ENCODE results near the gene GCNT3.
"Not testable (repeated sequence)": the region's sequence is repeated elsewhere in the genome, so short reads cannot be mapped to it uniquely, and the experiment has no call there.

GCNT3 gene

DNA sequence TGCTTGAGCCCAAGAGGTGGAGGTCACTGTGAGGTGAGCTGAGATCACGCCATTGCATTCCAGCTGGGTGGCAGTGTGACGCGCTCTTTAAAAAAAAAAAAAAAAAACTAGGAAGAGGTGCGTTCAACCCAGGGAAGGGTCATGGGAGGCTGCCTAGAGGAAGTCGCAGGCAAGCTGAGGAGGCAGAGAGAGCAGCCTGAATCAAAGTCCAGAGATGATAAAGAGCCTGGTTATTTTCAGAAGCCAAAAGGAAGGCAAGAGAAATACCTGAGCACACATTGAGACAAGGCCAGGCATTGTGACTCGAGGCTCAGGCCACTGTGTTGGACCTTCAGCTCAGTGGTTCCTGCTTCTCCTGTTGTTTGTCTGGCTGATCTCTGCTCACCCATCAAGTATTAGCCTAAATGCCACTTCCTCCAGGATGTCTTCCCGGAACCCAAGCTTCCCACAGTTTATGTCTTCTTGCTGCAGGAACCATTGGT, 16.1 kb upstream of the GCNT3 start:
- Mint-ChIP-seq H3K4me1 (peaks cover 10% of the 10 kb centered on the region), H3K27me3 (peaks cover 10% of the 10 kb centered on the region), H3K4me3 (no peak overlapping the region), H3K27ac (no peak overlapping the region), H3K36me3 (no peaks in the 10 kb centered on the region), H3K9me3 (no peaks in the 10 kb centered on the region)
- CTCF ChIA-PET: interaction anchor here (1.0 kb wide), 1 partner anchor 10 kb away, joined by 3 read pairs; no protein-coding TSS in a partner anchor
- no peak for DNase-seq

DNA sequence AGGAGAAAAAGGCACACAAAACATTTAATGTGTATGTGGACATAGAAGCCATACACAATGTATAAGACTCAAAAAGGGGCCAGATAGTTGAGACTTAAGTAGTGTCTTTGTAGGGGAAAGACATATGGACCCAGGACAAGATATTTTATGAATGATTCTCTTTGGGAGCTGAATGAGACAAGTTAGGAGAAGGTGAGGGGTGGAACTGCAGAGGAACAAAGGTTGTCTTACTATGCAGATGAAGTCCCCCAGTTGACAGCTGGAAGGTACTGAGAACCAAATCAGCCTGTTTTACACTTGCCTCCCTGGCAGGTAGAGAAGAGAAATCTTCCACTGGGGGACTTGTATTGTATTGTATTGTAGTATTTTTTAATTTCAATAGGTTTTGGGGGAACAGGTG, 14.9 kb upstream of the GCNT3 start:
- no peaks in the 10 kb centered on the region for H3K36me3 Mint-ChIP-seq
- no peak for DNase-seq
- CTCF ChIA-PET: interaction anchor here (1.0 kb wide), 1 partner anchor 9 kb away, joined by 3 read pairs; no protein-coding TSS in a partner anchor
- no peak overlapping the region for H3K4me3 Mint-ChIP-seq
- peaks cover under 1% of the 10 kb centered on the region for H3K4me1 Mint-ChIP-seq
- H3K27me3 Mint-ChIP-seq: peaks cover 10% of the 10 kb centered on the region
- H3K27ac Mint-ChIP-seq: no peak overlapping the region
- H3K9me3 Mint-ChIP-seq: peaks cover 4% of the 10 kb centered on the region

DNA sequence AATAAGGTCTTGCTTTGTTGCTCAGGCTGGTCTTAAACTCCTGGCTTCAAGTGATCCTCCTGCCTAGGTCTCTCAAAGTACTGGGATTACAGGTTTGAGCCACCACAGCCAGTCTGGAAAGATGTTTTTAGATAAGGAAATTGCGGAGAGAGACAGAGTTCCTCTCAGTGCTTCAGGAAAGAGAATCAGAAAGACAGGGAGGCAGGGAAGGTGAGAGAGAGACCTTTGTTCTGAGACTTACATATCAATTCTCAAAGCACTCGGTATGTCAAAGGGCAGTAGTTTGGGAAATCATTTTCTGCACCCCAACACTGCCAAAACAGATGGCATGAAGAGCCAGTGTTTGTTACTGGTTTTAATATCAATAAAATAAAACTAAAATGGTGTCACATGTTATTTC, 13.1 kb upstream of the GCNT3 start:
- DNase-seq: no peak
- CTCF ChIA-PET: no interaction called here
- Mint-ChIP-seq H3K4me1 (no peaks in the 10 kb centered on the region), H3K4me3 (no peak overlapping the region), H3K27ac (no peak overlapping the region), H3K36me3 (no peaks in the 10 kb centered on the region), H3K9me3 (peaks cover 10% of the 10 kb centered on the region), H3K27me3 (peaks cover 10% of the 10 kb centered on the region)

DNA sequence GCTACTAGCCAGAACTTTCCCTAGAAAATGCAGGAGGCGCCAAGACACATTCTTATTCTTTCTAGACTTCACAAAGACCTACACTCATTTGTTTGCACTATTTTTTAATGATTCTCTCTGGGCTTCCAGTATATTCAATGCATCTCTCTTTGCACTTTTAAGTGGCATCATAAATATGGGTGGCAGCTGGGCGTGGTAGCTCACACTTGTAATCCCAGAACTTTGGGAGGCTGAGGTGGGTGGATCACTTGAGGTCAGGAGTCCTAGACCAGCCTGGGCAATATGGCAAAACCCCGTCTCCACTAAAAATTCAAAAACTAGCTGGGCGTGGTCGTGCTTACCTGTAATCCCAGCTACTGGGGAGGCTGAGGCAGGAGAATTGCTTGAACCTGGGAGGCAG, 5.6 kb upstream of the GCNT3 start:
- CTCF ChIA-PET: interaction anchor here (1.4 kb wide), 1 partner anchor 10 kb away, joined by 3 read pairs; no protein-coding TSS in a partner anchor
- no peaks in the 10 kb centered on the region for H3K4me1 Mint-ChIP-seq
- H3K36me3 Mint-ChIP-seq: no peaks in the 10 kb centered on the region
- peaks cover 12% of the 10 kb centered on the region for H3K27me3 Mint-ChIP-seq
- H3K27ac Mint-ChIP-seq: no peak overlapping the region
- DNase-seq: no peak
- peaks cover 19% of the 10 kb centered on the region for H3K9me3 Mint-ChIP-seq
- no peak overlapping the region for H3K4me3 Mint-ChIP-seq

DNA sequence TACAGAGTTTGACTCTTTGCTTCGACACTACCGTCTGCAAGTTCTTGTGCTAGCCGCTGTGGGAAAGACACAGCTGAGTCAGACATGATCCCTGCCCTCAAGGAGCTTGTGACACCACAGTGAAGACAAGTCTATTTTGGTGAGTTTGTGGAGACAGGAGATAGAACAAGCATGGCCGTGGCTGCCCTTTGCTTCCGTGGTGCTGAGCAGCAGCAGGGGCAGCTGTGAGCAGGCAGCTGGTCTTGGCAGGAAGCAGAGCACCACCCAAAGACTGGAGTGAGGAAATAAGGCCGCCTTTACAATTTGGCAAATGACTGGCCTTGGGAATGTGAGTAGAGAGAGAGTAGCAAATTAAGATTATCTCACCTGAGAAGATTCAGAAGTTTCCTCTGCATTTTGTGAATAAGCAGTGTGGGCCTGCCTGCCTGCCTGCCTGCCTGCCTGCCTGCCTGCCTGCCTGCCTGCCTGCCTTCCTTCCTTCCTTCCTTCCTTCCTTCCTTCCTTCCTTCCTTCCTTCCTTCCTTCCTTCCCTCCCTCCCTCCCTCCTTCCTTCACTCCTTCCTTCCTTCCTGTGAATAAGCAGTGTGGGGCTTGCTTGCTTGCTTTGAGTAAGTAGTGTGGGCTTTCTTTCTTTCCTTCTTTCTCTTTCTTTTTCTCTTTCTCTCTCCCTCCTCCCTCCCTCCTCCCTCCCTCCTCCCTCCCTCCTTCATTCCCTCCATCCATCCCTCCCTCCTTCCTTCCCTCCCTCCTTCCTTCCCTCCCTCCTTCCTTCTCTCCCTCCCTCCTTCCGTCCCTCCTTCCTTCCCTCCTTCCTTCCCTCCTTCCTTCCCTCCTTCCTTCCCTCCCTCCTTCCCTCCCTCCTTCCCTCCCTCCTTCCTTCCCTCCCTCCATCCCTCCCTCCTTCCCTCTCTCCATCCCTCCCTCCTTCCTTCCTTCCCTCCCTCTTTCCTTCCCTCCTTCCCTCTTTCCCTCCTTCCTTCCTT, 1.6 kb upstream of the GCNT3 start:
- CTCF ChIA-PET: no interaction called here
- Mint-ChIP-seq H3K4me3 (no peak overlapping the region), H3K27me3 (peaks cover 28% of the 10 kb centered on the region), H3K36me3 (peaks cover 2% of the 10 kb centered on the region), H3K4me1 (peaks cover 3% of the 10 kb centered on the region), H3K27ac (no peak overlapping the region), H3K9me3 (peaks cover 3% of the 10 kb centered on the region)
- DNase-seq: no peak

DNA sequence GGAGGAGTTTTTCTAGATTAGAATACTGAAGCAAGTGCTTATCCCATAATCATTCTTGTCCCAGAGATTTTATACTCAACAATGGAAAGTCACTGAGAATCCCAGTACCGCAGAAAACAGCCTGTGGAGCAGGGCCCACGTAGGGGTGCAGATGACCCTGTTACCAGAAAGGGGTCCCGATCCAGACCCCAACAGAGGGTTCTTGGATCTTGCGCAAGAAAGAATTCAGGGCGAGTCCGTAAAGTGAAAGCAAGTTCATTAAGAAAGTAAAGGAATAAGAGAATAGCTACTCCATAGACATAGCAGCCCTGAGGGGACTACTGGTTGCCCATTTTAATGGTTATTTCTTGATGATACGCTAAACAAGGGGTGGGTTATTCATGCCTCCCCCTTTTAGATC, 2.6 kb downstream of the GCNT3 start:
- H3K4me3 Mint-ChIP-seq: no peak overlapping the region
- no peak overlapping the region for H3K27ac Mint-ChIP-seq
- H3K27me3 Mint-ChIP-seq: peaks cover 46% of the 10 kb centered on the region
- peaks cover 8% of the 10 kb centered on the region for H3K4me1 Mint-ChIP-seq
- no peak for DNase-seq
- H3K9me3 Mint-ChIP-seq: peaks cover 3% of the 10 kb centered on the region
- peaks cover 3% of the 10 kb centered on the region for H3K36me3 Mint-ChIP-seq
- CTCF ChIA-PET: interaction anchor here (1.2 to 1.4 kb wide), 2 partner anchors 21 kb away, joined by 3 read pairs; no protein-coding TSS in a partner anchor

DNA sequence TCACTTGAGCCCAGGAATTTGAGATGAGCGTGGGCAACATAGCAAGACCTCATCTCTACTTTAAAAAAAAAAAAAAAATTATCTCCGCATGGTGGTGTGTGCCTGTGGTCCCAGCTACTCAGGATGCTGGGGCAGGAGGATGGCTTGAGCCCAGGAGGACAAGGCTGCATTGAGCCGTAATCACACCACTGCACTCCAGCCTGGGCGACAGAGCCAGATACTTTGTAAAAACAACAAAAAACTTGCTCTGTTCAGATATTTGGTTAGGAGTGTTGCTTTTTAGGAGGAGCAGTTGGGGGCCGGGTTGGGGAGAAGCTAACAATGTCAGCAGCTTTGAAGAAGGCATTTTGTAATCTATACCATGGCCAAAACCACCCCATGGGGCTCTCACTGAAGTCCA, 4.1 kb downstream of the GCNT3 start:
- CTCF ChIA-PET: interaction anchor here (1.0 to 2.0 kb wide), 2 partner anchors 83 to 86 kb away, joined by 4 to 9 read pairs; no protein-coding TSS in a partner anchor
- Mint-ChIP-seq H3K4me3 (no peak overlapping the region), H3K27me3 (peaks cover 47% of the 10 kb centered on the region), H3K27ac (no peak overlapping the region), H3K36me3 (peaks cover 3% of the 10 kb centered on the region), H3K4me1 (peaks cover 8% of the 10 kb centered on the region), H3K9me3 (peaks cover 3% of the 10 kb centered on the region)
- no peak for DNase-seq

DNA sequence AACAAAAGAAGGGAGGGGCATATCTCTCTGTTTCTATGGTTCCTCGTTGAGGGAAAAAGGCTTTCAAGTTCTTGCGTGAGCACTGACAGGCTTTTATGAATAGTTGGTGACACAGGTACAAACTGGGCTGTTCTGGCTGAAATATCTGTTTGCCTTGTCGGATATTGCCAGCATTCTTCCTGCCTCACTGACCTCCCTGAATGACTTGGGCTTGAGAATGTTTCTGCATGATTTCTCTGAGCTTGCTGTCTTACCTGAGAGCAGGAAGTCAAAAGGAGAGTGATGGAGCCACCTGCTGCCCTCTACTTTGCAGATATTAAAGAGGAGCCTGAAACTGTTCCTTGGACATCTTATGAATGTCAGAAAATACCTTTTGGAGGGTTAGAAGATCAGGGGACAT, 4.8 kb downstream of the GCNT3 start:
- H3K27ac Mint-ChIP-seq: no peak overlapping the region
- H3K36me3 Mint-ChIP-seq: peaks cover 3% of the 10 kb centered on the region
- peaks cover 8% of the 10 kb centered on the region for H3K4me1 Mint-ChIP-seq
- CTCF ChIA-PET: interaction anchor here (1.5 to 2.0 kb wide), 2 partner anchors 83 to 87 kb away, joined by 4 to 9 read pairs; no protein-coding TSS in a partner anchor
- no peak for DNase-seq
- H3K9me3 Mint-ChIP-seq: peaks cover 3% of the 10 kb centered on the region
- H3K27me3 Mint-ChIP-seq: peaks cover 42% of the 10 kb centered on the region
- H3K4me3 Mint-ChIP-seq: no peak overlapping the region

DNA sequence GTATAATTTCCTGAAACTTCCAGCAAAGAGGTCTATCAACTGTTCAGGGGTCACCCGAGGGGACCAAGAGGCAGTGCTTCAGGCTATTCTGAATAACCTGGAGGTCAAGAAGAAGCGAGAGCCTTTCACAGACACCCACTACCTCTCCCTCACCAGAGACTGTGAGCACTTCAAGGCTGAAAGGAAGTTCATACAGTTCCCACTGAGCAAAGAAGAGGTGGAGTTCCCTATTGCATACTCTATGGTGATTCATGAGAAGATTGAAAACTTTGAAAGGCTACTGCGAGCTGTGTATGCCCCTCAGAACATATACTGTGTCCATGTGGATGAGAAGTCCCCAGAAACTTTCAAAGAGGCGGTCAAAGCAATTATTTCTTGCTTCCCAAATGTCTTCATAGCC, 6.8 kb downstream of the GCNT3 start:
- H3K4me3 Mint-ChIP-seq: no peak overlapping the region
- CTCF ChIA-PET: no interaction called here
- H3K36me3 Mint-ChIP-seq: peaks cover 3% of the 10 kb centered on the region
- peaks cover 8% of the 10 kb centered on the region for H3K4me1 Mint-ChIP-seq
- DNase-seq: no peak
- H3K9me3 Mint-ChIP-seq: peaks cover 3% of the 10 kb centered on the region
- peaks cover 36% of the 10 kb centered on the region for H3K27me3 Mint-ChIP-seq
- no peak overlapping the region for H3K27ac Mint-ChIP-seq

DNA sequence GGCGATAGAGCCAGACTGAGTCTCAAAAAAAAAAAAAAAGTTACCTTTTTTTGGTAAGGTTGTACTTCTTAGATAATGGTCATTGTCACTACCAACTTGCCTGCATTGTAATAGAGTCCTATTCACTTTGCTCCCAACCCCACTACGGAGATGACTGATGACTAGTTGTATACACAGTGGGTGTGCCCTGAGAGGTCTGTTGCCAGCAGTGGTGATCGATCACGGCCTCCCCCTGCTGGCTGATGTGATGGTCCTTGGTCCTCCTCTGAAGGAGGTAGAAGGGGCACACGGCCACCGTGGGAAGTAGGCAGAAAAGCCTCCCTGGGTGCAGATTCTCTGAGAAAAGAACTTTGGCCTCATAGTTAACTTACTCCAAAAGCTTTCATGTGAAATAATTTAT, 10.7 kb downstream of the GCNT3 start:
- Mint-ChIP-seq H3K9me3 (no peaks in the 10 kb centered on the region), H3K27me3 (peaks cover 34% of the 10 kb centered on the region), H3K4me3 (no peak overlapping the region), H3K4me1 (no peaks in the 10 kb centered on the region), H3K27ac (no peak overlapping the region), H3K36me3 (no peaks in the 10 kb centered on the region)
- DNase-seq: peak; percentile 68
- CTCF ChIA-PET: interaction anchor here (3.7 kb wide), 1 partner anchor 89 kb away, joined by 17 read pairs; no protein-coding TSS in a partner anchor

DNA sequence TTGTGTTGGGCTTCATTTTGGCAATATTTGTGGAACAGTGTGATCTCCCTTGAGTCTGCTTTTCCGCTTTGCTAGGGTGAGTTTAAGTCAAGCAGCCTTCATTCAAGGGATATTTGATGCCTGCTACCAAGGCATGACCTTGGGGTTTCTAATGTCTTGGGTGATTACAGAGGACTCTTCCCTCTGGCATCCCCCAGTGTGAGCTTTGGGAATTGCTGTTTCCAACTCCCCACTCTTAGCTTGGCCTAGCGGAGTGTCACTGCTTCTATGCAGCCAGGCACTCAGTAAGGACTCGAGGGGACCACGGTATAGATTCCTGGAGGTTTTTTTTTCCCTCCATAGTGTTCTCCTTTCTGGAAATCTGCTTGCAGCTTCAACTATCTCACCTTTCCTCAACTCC, 21.1 kb downstream of the GCNT3 start:
- no peak overlapping the region for H3K4me3 Mint-ChIP-seq
- H3K9me3 Mint-ChIP-seq: no peaks in the 10 kb centered on the region
- CTCF ChIA-PET: no interaction called here
- no peaks in the 10 kb centered on the region for H3K4me1 Mint-ChIP-seq
- peaks cover 15% of the 10 kb centered on the region for H3K27me3 Mint-ChIP-seq
- no peak overlapping the region for H3K27ac Mint-ChIP-seq
- no peak for DNase-seq
- peaks cover 5% of the 10 kb centered on the region for H3K36me3 Mint-ChIP-seq

DNA sequence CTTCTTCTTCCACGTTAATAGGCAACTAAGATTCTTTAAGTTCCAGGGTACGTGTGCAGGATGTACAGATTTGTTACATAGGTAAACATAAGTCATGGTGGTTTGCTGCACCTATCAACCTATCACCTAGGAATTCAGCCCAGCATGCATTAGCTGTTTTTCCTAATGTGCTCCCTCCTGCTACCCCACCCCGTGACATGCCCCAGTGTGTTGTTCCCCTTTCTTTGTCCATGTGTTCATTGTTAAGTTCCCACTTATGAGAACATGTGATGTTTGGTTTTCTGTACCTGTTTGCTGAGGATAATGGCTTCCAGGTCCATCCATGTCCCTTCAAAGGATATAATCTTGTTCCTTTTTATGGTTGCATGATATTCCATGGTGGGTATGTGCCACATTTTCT, 24.6 kb downstream of the GCNT3 start:
- H3K4me3 Mint-ChIP-seq: no peak overlapping the region

DNA sequence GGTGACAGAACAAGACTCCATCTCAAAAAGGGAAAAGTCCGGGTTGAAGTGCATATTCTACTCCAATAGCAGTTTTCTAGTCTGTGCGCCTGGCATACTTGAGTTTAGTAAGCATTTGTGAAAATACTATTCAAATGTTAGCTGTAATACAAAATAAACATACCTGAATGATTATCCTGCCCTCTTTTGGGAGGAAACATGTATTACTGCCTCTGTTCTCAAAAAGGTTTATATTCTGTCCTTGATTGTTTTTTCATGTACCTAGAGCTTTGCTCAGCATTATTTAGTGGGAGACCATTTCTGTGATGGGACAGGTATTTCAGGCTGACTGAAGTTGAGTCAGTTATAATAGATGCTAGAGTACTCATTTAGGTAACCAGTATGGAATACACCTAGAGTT, 25.9 kb downstream of the GCNT3 start:
- not testable (repeated sequence) for H3K4me1 Mint-ChIP-seq, DNase-seq, H3K9me3 Mint-ChIP-seq, H3K4me3 Mint-ChIP-seq, H3K27me3 Mint-ChIP-seq, H3K27ac Mint-ChIP-seq
- CTCF ChIA-PET: interaction anchor here (3.1 kb wide), 1 partner anchor 105 kb away, joined by 17 read pairs; no protein-coding TSS in a partner anchor
- H3K36me3 Mint-ChIP-seq: peaks cover 28% of the 10 kb centered on the region

More for the DNA sequence above, 24.6 kb downstream of the GCNT3 start:
- Mint-ChIP-seq H3K4me1 (no peaks in the 10 kb centered on the region), H3K27ac (no peak overlapping the region), H3K27me3 (peaks cover under 1% of the 10 kb centered on the region), H3K36me3 (peaks cover 20% of the 10 kb centered on the region), H3K9me3 (no peaks in the 10 kb centered on the region)
- DNase-seq: no peak
- CTCF ChIA-PET: interaction anchor here (1.0 to 3.1 kb wide), 2 partner anchors 23 to 103 kb away, joined by 3 to 17 read pairs; no protein-coding TSS in a partner anchor

DNA sequence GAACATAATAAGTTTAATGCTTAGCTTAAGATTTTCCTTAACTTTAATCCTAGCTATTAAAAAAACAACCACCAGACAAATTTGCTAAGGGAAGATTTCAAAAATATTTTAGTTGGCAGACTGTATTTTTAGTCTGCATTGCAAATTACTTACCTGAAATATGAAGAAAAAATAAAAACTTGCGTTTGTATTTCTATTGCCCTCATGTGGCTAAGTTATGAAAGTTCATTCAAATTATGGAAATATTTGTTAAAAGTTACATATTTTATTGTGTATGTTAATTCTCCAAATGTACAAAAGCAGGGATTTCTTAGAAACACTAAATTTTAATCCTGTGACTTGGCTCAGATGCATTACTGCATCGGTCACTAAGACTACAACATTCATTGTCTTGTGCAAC, 30.8 kb downstream of the GCNT3 start:
- Mint-ChIP-seq H3K9me3 (no peaks in the 10 kb centered on the region), H3K4me3 (no peak overlapping the region), H3K27ac (no peak overlapping the region), H3K36me3 (peaks cover 40% of the 10 kb centered on the region), H3K4me1 (no peaks in the 10 kb centered on the region), H3K27me3 (no peaks in the 10 kb centered on the region)
- CTCF ChIA-PET: interaction anchor here (0.6 to 1.9 kb wide), 2 partner anchors 110 to 1378 kb away, joined by 3 to 4 read pairs; no protein-coding TSS in a partner anchor
- DNase-seq: no peak

All from activated naive CD4-positive, alpha-beta T cell treated with anti-CD3 and anti-CD28 coated beads, Interleukin-2, amount 10 ng/mL, durations not matched to agents 7 days and 5 days (primary cell).